ENCODE data around the gene USO1. TPM values are rescaled to one million over a fixed set of nuclear protein-coding genes. Genes with fewer than 3 reads are reported as not detected.

USO1 gene
- total and polyA plus RNA-seq, 2 of the 8 experiments (the other 6 are each of a cell fraction or from before 2014, with no cell fraction given) = 57.3 to 198 TPM

- 92% methylated on average over 2 of the region's 2 CpGs; no CpG with 5 or more reads in 1 of the 2 experiments for WGBS, 2 experiments (ENCODE audit: extremely low coverage in 1 of 2, insufficient coverage in 1 of 2, insufficient read length in 1 of 2, insufficient replicate concordance in 2 of 2, low coverage in 1 of 2, low lambda C conversion rate in 2 of 2, missing lambda C conversion rate in 1 of 2)
- DNase-seq (ENCODE audit: low read depth in 1 of 2, low spot score in 2 of 2) (no peak), FAIRE-seq (no peak)
- Histone ChIP-seq H3K36me3 (ENCODE audit: control insufficient read depth in 2 of 4, insufficient read depth in 4 of 4, low read length in 3 of 4) (no peaks in the 10 kb centered on the region), H3K18ac (ENCODE audit: extremely low read depth, low read length) (no peak overlapping the region), H4K5ac (ENCODE audit: insufficient read length, low read depth, low read length) (no peak overlapping the region), H3K79me2 (ENCODE audit: control insufficient read depth in 1 of 2, insufficient read depth in 2 of 2, low read length in 2 of 2) (no peaks in the 10 kb centered on the region), H2BK15ac (ENCODE audit: low read length) (no peak overlapping the region), H3K9ac (replicated peaks in 1 of 4; ENCODE audit: extremely low read depth in 1 of 4, low read depth in 3 of 4, low read length in 3 of 4) (no peak overlapping the region), H3K56ac (replicated peaks; ENCODE audit: insufficient read length, low read depth, low read length) (no peak overlapping the region), H3K9me3 (ENCODE audit: insufficient read depth in 2 of 2, low read depth in 1 of 2, low read length in 1 of 2) (peaks cover 0 to 3% of the 10 kb centered on the region in 2 experiments; a peak in 1 of 4 replicates), H2AFZ (ENCODE audit: low read length) (no peak overlapping the region), H3K79me1 (ENCODE audit: low read depth, low read length) (no peaks in the 10 kb centered on the region), H3K4ac (replicated peaks; ENCODE audit: insufficient read length, low read depth, low read length) (no peak overlapping the region), H2BK12ac (ENCODE audit: low read depth, low read length) (no peak overlapping the region), H3K14ac (ENCODE audit: insufficient read length) (no peak overlapping the region), H4K8ac (ENCODE audit: extremely low read depth, insufficient read depth, low read length) (no peak overlapping the region), H3K23ac (ENCODE audit: insufficient read length) (no peak overlapping the region), H2BK5ac (ENCODE audit: low read depth, low read length) (no peak overlapping the region), H3K23me2 (ENCODE audit: low read depth, low read length) (no peaks in the 10 kb centered on the region), H3K27me3 (replicated peaks in 1 of 4; ENCODE audit: control insufficient read depth in 3 of 4, extremely low read depth in 1 of 4, insufficient read depth in 3 of 4, low read length in 3 of 4) (no peaks in the 10 kb centered on the region), H2BK20ac (ENCODE audit: low read length) (no peak overlapping the region), H3K4me3 (ENCODE audit: extremely low read depth in 1 of 4, insufficient read depth in 2 of 4, low read depth in 3 of 4, low read length in 4 of 4) (no peak overlapping the region), H2BK120ac (replicated peaks; ENCODE audit: low read depth, low read length) (no peak overlapping the region), H4K91ac (replicated peaks; ENCODE audit: insufficient read length, low read length) (no peak overlapping the region), H3K4me2 (ENCODE audit: insufficient read depth in 1 of 2, low read depth in 2 of 2, low read length in 2 of 2) (no peak overlapping the region), H3K27ac (ENCODE audit: low read depth, low read length) (no peak overlapping the region), H3K4me1 (replicated peaks in 1 of 4; ENCODE audit: control insufficient read depth in 3 of 4, insufficient read depth in 4 of 4, low read length in 3 of 4) (peaks cover 0 to 3% (median 0%) of the 10 kb centered on the region in 4 experiments; a peak in 1 of 7 replicates), H2AK5ac (ENCODE audit: low read depth, low read length) (no peak overlapping the region), H4K20me1 (replicated peaks in 1 of 2; ENCODE audit: control insufficient read depth in 1 of 2, insufficient read depth in 2 of 2, low read length in 2 of 2) (no peaks in the 10 kb centered on the region)
- ChIA-PET POLR2A (ENCODE audit: partially characterized antibody) (no interaction called here), CTCF (ENCODE audit: partially characterized antibody) (interaction anchor here (1.2 to 3.1 kb wide), 2 partner anchors 13 to 57 kb away, joined by 3 to 13 read pairs; no protein-coding TSS in a partner anchor)
- no peak for TF ChIP-seq EGR1 (IDR thresholded peaks at IDR 0.05; ENCODE audit: borderline replicate concordance, low read depth, low read length)
- TF ChIP-seq E2F6 (IDR thresholded peaks at IDR 0.05) = no peak
- no peak for TF ChIP-seq CTBP2 (IDR thresholded peaks at IDR 0.05; ENCODE audit: borderline replicate concordance, insufficient read depth, insufficient read length, low read length)
- TF ChIP-seq CHD2 (IDR thresholded peaks at IDR 0.05; ENCODE audit: low read length) = no peak
These were observed 110.4 kb downstream of the USO1 start for GRCh38 chr4:75834772-75835154.
